Superior temporal gyrus (tissue), 1 donor: ENCODE results near the gene ANKEF1.
A peak's percentile ranks its signal among the peaks of the same experiment; 100 is the strongest.
"Not testable (repeated sequence)": the region's sequence is repeated elsewhere in the genome, so short reads cannot be mapped to it uniquely, and the experiment has no call there.

Experiments
- DNase-seq: peaks from one replicate; pipeline ENCODE4 v3.0.0-alpha.2; 2016; ENCODE audit errors: extremely low spot score

ANKEF1 gene

DNA sequence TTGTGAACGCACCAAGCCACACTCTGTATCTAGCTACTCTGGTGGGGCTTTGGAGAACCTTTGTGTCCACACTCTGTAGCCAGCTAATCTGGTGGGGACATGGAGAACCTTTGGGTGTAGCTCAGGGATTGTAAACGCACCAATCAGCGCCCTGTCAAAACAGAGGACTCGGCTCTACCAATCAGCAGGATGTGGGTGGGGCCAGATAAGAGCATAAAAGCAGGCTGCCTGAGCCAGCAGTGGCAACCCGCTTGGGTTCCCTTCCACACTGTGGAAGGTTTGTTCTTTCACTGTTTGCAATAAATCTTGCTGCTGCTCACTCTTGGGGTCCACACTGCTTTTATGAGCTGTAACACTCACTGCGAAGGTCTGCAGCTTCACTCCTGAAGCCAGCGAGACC is 2.5 kb upstream of the ANKEF1 start:
- not testable (repeated sequence) for DNase-seq

GRCh38 chr20:10033905-10034650 is 709 bp upstream of the ANKEF1 start:
- DNase-seq = no peak

GRCh38 chr20:10036321-10036720 is 1.5 kb downstream of the ANKEF1 start:
- not testable (repeated sequence) for DNase-seq

DNA sequence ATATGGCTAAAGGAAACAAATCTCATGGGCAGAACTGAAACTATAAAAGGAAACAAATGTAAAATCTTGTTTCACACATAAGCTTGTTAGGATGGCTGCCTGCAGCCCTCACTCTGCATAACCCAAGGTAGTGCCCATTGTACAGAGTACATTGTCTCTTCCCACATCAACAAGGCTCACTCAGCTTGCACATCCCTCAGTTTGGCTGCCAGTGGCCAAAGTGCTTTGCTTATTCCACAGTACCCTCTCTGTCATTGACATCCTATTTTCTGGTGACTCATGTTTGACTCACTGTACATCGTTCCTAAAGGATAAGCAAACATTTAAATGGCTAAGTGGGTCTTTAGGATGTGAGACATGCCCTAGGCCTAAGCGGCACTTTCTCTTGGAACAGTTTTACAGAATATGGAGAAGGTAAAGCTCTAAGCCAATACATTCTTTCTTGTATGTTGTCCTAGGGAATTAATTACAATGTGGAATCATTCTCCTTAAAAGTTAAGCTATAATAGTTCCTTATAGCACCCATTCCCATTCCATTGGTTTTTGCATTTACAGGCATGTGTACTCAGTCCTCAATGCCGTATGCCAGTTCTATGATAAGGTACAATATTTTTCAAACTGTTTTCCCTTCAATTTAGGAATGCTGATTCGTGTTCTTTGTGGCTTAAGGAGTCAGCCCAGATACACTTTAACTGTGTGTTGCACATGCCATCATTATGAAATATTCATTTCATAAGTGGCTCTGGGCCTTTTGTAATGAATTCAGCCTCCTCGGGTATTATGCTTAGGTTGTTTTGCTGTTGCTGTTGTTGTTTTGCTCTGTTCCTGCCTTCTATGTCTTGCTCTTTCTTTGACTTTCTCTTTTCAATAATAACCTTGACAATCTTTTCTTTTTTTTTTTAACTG is 5.5 kb downstream of the ANKEF1 start:
- no peak for DNase-seq

- DNase-seq = no peak
Measured at GRCh38 chr20:10042086-10042485, 7.3 kb downstream of the ANKEF1 start.

DNA sequence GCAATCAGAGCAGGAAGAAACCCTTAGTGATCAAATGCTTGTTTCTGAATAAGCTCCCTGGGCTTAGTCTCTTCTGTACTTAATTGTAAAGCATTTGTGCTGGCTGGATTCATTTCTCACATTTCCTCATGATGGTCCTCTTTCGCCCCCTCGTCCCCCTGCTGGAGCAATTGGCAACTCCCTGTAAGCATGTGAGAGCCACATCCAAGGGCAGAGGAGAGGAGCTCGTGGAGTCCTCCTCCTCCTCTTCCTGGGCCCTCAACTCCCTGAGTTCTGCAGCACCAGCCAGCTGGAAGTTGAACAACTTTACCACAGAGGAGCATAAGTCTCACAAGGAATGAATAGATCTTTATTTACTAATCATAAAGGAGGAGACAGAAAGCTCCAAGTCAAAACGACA is 12.6 kb downstream of the ANKEF1 start:
- no peak for DNase-seq

DNA sequence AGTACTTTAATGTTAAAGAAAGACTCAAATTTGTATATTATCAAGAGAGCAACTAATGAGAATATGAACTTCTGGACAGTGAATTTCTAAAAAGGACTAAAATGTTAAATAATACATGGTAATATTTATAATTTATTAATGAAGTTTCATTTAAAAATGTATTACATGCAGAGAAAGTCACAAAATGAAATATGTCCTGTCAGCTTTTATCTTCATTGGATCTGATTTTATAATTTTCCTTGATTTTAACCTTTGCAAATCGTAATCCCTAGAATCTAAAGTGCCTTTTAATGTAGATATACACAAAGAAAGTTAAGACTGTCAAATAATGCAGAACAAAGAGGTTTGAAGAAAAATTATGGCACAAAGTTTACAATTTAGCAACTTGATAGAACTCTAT is 16.4 kb downstream of the ANKEF1 start:
- no peak for DNase-seq

- DNase-seq = no peak
Measured at GRCh38 chr20:10059006-10059405, 24.2 kb downstream of the ANKEF1 start.

DNA sequence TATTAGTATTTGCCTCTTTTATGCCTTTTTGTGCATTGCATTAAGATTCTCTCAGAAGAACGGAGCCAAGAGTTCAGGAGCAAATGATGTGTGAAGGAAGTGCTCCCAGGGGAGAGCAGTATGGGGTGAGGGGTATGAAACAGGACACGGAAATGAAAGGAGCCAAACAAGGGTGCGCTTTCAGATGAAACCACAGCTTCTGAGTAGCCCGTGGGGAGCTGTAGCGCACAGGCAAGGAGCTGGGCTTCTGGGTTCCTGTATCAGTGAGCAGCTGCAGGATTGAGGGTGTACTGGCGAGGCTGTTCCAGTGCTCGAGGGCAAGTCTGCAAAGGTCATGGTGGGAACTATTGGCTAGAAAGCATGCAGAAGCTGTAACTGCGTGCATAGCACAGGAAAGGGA is 25.4 kb downstream of the ANKEF1 start:
- no peak for DNase-seq

- no peak for DNase-seq
Measured at GRCh38 chr20:10061641-10062040, 26.9 kb downstream of the ANKEF1 start.

DNA sequence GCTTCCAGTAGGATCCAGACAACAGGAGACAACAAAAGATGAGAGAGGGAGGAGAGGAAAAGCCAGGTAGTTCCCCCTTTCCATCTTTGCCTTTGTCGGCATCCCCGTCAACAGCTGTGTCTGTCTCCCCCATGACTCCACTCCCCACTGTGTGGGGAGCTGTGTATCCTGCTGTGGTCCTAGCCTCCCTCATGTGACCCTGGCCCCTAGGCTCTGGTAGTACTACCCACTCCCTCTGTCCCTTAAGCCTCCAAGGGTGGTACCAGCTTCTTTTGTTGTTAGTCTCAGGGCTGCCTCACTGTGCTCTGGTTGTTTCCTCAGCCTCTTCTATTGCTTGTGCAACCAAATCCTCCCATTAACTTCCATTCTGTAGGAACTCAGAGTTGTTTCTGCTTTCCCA is 28.7 kb downstream of the ANKEF1 start:
- DNase-seq = no peak

DNA sequence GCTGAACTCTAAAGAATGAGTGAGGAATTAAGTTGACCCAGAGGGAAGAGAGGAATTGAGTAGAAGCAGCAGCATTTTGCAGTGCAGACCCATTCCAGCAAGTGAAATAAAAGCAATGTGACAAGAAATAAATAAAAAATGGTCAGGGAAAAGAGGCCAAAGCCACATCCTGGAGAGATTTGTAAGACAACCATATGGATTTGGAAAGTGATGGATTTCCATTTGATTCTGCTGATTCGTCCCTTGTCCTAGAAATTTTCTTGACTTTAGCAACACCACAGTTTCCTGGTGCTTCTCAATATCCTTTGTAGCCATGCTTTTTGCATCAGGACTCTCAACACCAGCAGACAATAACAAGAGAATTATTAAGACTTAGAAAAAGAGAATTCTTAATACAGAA is 29.8 kb downstream of the ANKEF1 start:
- DNase-seq = no peak

- no peak for DNase-seq
Measured at GRCh38 chr20:10065154-10065833, 30.5 kb downstream of the ANKEF1 start.

- peak; percentile 35 for DNase-seq
Measured at GRCh38 chr20:10067321-10067720, 32.5 kb downstream of the ANKEF1 start.

DNA sequence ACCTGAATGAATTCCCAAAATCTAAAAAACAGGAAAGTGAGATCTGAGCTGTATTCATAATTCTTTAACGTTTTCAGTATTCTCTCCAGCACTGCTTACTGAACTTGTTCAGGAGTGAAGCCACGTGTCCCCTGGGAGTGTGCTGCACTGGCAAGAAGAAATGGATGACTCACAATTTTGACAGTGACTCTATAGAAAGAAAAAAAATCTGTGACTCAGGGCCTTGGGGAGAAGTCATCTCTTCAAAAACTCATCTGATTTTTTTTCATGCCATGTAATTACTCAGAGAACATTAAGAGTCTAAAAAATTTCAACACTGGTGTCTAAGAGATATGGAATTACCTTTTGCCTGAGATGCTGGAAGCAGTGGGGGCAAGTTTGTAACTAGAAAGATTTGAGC is 39.7 kb downstream of the ANKEF1 start:
- peak; percentile 76 for DNase-seq

DNA sequence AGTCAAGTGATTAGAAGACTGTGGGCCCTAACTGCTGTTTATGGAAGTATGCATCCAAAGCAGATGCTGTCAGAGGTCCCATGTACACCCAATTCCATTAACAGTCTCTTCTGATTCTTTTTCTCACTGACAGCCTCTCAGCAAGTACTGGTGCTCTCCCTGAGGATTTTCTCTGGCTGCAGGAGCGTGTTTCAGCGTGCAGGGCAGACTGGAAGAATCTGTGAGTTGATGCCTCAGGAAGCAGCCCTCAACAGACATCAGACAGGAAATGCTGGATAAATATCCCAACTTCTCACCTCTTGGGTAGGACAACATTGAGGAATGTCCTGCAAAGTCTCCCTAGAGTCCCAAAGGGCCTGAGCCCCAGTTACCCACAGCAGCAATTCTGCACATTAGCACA is 40.8 kb downstream of the ANKEF1 start:
- no peak for DNase-seq

GRCh38 chr20:10076126-10077080 is 41.6 kb downstream of the ANKEF1 start:
- DNase-seq = no peak

GRCh38 chr20:10077081-10077471 is 42.3 kb downstream of the ANKEF1 start:
- no peak for DNase-seq

DNA sequence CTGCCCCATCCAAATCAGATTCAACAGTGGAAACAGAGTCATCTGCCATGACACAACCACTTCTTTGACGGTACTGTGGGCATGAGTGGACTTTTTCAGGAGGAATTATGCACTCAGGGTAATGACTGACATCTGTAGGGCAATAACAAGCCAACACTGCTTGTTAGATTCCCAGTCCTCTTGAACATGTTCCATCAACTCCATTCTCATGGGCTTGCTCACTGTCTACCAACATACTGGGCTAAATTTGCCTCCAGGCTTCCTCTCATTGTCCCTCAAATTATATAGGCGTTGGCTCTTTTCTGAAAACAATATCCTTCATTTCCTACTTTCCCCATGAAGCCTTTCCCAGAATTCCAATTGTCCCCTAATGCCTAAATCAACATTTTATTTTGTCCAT is 43.1 kb downstream of the ANKEF1 start:
- no peak for DNase-seq

- no peak for DNase-seq
Measured at GRCh38 chr20:10078403-10078802, 43.6 kb downstream of the ANKEF1 start.

- no peak for DNase-seq
Measured at GRCh38 chr20:10079964-10080363, 45.2 kb downstream of the ANKEF1 start.
